CD4-positive, alpha-beta T cell treated with Interleukin-1 beta for 1 hour (primary cell): Measurements from ENCODE around the gene COQ5.

ENCODE experiments used
- DNase-seq, 2 donors: peaks; one replicate each; pipeline ENCODE4 v3.0.0-alpha.2; 2020 to 2022

Gene COQ5

GRCh38 chr12:120480211-120480610, 48.7 kb downstream of the COQ5 start:
- DNase-seq, result no peak

GRCh38 chr12:120479458-120479857, 49.5 kb downstream of the COQ5 start:
- DNase-seq, result no peak

- DNase-seq, result no peak
Observed at GRCh38 chr12:120475643-120476042, 53.3 kb downstream of the COQ5 start.

- DNase-seq, result peak in 1 of 2 donors; percentile 33
Observed at GRCh38 chr12:120474616-120474960, 54.4 kb downstream of the COQ5 start.

GRCh38 chr12:120473807-120474615, 54.9 kb downstream of the COQ5 start:
- DNase-seq, result no peak

- DNase-seq, result no peak
Observed at GRCh38 chr12:120472521-120472920, 56.4 kb downstream of the COQ5 start.

- DNase-seq, result no peak
Observed at GRCh38 chr12:120470150-120470784, 58.7 kb downstream of the COQ5 start.

- peak; percentile 97 for DNase-seq
Observed at GRCh38 chr12:120469450-120470149, 59.4 kb downstream of the COQ5 start, which contains the start of gene SRSF9. Gene SRSF9, minus strand, starts transcription at chr12:120469748. Its CDS starts 139 bp downstream, at chr12:120469609.

GRCh38 chr12:120468821-120469449, 60.0 kb downstream of the COQ5 start:
- peak in 1 of 2 donors; percentile 54 for DNase-seq

- peak; percentile 24 to 31 for DNase-seq
Observed at GRCh38 chr12:120468325-120468820, 60.6 kb downstream of the COQ5 start.

GRCh38 chr12:120467439-120467838, 61.5 kb downstream of the COQ5 start:
- no peak for DNase-seq

GRCh38 chr12:120466560-120467315, 62.2 kb downstream of the COQ5 start:
- peak; percentile 55 to 63 for DNase-seq

- no peak for DNase-seq
Observed at GRCh38 chr12:120465756-120466155, 63.2 kb downstream of the COQ5 start.

GRCh38 chr12:120463712-120464111, 65.2 kb downstream of the COQ5 start:
- no peak for DNase-seq

GRCh38 chr12:120462099-120462640, 66.8 kb downstream of the COQ5 start:
- no peak for DNase-seq

GRCh38 chr12:120460157-120460556, 68.8 kb downstream of the COQ5 start:
- no peak for DNase-seq

GRCh38 chr12:120457133-120457532, 71.8 kb downstream of the COQ5 start:
- DNase-seq, result peak in 1 of 2 donors; percentile 20

- no peak for DNase-seq
Observed at GRCh38 chr12:120455302-120455701, 73.7 kb downstream of the COQ5 start.

- peak; percentile 23 to 56 for DNase-seq
Observed at GRCh38 chr12:120453977-120454376, 75.0 kb downstream of the COQ5 start.
